HEK293 (cell line): ENCODE data around the gene FTSJ1.

Experiments
- CTCF ChIA-PET: fragments of 350-600 bp; formaldehyde crosslinking; extraction: SDS; loops from one replicate; lab custom pipeline; 2021; ENCODE audit warnings: antibody characterized with exemption; lab: Yijun Ruan, JAX
- POLR2A ChIA-PET: fragments of 300-600 bp; formaldehyde crosslinking; extraction: SDS; loops from one replicate; lab custom pipeline; 2020; ENCODE audit warnings: antibody characterized with exemption, inconsistent platforms; lab: Yijun Ruan, JAX
- H3K27ac ChIP-seq: fragments of 200-500 bp; sonication (Bioruptor generic); 2 replicates; pipeline ENCODE4 v1.5.1; 2014; ENCODE audit warnings: low read depth, low read length, control low read depth, inconsistent platforms; ENCODE audit errors: extremely low read depth
- H3K36me3 ChIP-seq, 2 experiments: fragments of 200-500 bp in 1 of 2; sonication (Bioruptor generic) in 1 of 2; 1 replicate in 1 of 2; 2 replicates in 1 of 2; pipeline ENCODE4 v1.5.1; 2014 to 2017; ENCODE audit warnings: inconsistent platforms in 2 of 2, low read length in 2 of 2; ENCODE audit not compliant: control insufficient read depth in 2 of 2, insufficient read depth in 1 of 2
- H3K4me1 ChIP-seq: fragments of 200-500 bp; sonication (Bioruptor generic); 2 replicates; pipeline ENCODE4 v1.5.1; 2014; ENCODE audit warnings: mild to moderate bottlenecking, low read length, inconsistent platforms; ENCODE audit not compliant: control insufficient read depth, insufficient read depth
- H3K4me3 ChIP-seq: 2 replicates; pipeline ENCODE4 v1.5.1; 2011; ENCODE audit warnings: low read depth, mild to moderate bottlenecking, control low read depth, low read length, moderate library complexity
- H3K9me3 ChIP-seq: fragments of 200-500 bp; sonication (Bioruptor generic); 2 replicates; pipeline ENCODE4 v1.5.1; 2014; ENCODE audit warnings: low read depth, low read length, inconsistent platforms; ENCODE audit not compliant: control insufficient read depth, insufficient read depth
- GLI4 ChIP-seq: fragments of 450-650 bp; formaldehyde crosslinking; IDR thresholded peaks from 2 replicates; pipeline ENCODE4 v1.5.1; 2016; ENCODE audit warnings: missing biosample characterization, missing genetic modification characterization
- KLF9 ChIP-seq: fragments of 450-650 bp; formaldehyde crosslinking; IDR thresholded peaks from 2 replicates; pipeline ENCODE4 v1.5.1; 2016; ENCODE audit warnings: missing biosample characterization, missing genetic modification characterization, low read depth
- YY1 ChIP-seq: fragments of 450-650 bp; formaldehyde crosslinking; IDR thresholded peaks from 2 replicates; pipeline ENCODE4 v1.5.1; 2018; ENCODE audit warnings: missing biosample characterization, missing genetic modification characterization
- ZFP41 ChIP-seq: fragments of 450-650 bp; formaldehyde crosslinking; IDR thresholded peaks from 2 replicates; pipeline ENCODE4 v1.5.1; 2016; ENCODE audit warnings: missing biosample characterization, missing genetic modification characterization, borderline replicate concordance
- ZIC2 ChIP-seq: fragments of 450-650 bp; formaldehyde crosslinking; IDR thresholded peaks from 2 replicates; pipeline ENCODE4 v1.5.1; 2016; ENCODE audit warnings: missing biosample characterization, missing genetic modification characterization
- ZNF211 ChIP-seq: fragments of 450-650 bp; formaldehyde crosslinking; IDR thresholded peaks from 2 replicates; pipeline ENCODE4 v1.5.1; 2016; ENCODE audit warnings: low read depth, missing biosample characterization, missing genetic modification characterization
- ZNF335 ChIP-seq: fragments of 450-650 bp; formaldehyde crosslinking; conservative IDR thresholded peaks from 2 replicates; pipeline ENCODE4 v1.5.1; 2016; ENCODE audit warnings: missing biosample characterization, missing genetic modification characterization
- ZNF366 ChIP-seq: fragments of 450-650 bp; formaldehyde crosslinking; conservative IDR thresholded peaks from 2 replicates; pipeline ENCODE4 v1.5.1; 2016; ENCODE audit warnings: missing biosample characterization, missing genetic modification characterization
- ZNF596 ChIP-seq: fragments of 450-650 bp; IDR thresholded peaks from 2 replicates; pipeline ENCODE4 v1.5.0; 2018; ENCODE audit warnings: missing biosample characterization, mild to moderate bottlenecking, missing genetic modification characterization, moderate library complexity
- ZNF610 ChIP-seq: fragments of 450-650 bp; formaldehyde crosslinking; IDR thresholded peaks from 2 replicates; pipeline ENCODE4 v1.5.1; 2016; ENCODE audit warnings: missing biosample characterization, missing genetic modification characterization, borderline replicate concordance
- ZNF677 ChIP-seq: fragments of 450-650 bp; IDR thresholded peaks from 2 replicates; pipeline ENCODE4 v1.5.0; 2018; ENCODE audit warnings: missing biosample characterization, mild to moderate bottlenecking, missing genetic modification characterization, moderate library complexity
- ZNF792 ChIP-seq: fragments of 450-650 bp; formaldehyde crosslinking; IDR thresholded peaks from 2 replicates; pipeline ENCODE4 v1.5.1; 2016; ENCODE audit warnings: missing biosample characterization, missing genetic modification characterization
- ZXDB ChIP-seq: fragments of 450-650 bp; formaldehyde crosslinking; IDR thresholded peaks from 2 replicates; pipeline ENCODE4 v1.5.1; 2016; ENCODE audit warnings: missing biosample characterization, missing genetic modification characterization
- TF ChIP-seq, protein P1 (sequence below): fragments of 450-650 bp; formaldehyde crosslinking; IDR thresholded peaks from 2 replicates; pipeline ENCODE4 v1.5.1; 2016; ENCODE audit warnings: missing biosample characterization, missing genetic modification characterization, borderline replicate concordance
- TF ChIP-seq, protein P2 (sequence below): fragments of 450-650 bp; formaldehyde crosslinking; IDR thresholded peaks from 2 replicates; pipeline ENCODE4; 2016; ENCODE audit warnings: missing biosample characterization, missing genetic modification characterization
- TF ChIP-seq, protein P3 (sequence below): fragments of 450-650 bp; formaldehyde crosslinking; IDR thresholded peaks from 2 replicates; pipeline ENCODE4 v1.5.1; 2017; ENCODE audit warnings: missing biosample characterization, missing genetic modification characterization
- TF ChIP-seq, protein P4 (sequence below): fragments of 450-650 bp; formaldehyde crosslinking; IDR thresholded peaks from 2 replicates; pipeline ENCODE4 v1.5.1; 2016; ENCODE audit warnings: missing biosample characterization, missing genetic modification characterization

Gene FTSJ1

DNA sequence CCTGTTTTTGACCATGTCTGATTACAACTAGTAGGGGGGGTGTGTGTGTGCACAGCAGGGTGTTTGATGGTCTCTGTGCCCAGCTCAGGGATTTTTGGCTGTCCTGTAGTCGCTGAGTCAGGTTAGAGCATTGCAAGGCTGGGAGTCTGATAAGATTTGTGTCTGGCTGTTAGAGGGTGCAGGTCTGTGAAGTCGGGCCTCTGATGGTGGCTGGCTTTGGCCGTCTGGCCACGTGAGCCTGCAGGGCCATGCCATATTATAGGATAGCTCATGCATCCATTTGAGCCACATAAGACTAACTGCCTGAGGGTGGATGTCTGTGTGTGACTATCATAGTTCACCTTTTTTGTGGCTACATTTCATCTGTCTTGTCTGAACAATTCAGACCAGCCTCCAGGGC, 37.7 kb downstream of the FTSJ1 start:
- H3K9me3 ChIP-seq: no peaks in the 10 kb centered on the region
- ChIA-PET POLR2A (interaction anchor here (0.8 kb wide), 1 partner anchor 61 kb away, joined by 3 read pairs; no protein-coding TSS in a partner anchor), CTCF (interaction anchor here (0.8 kb wide), 1 partner anchor 11 kb away, joined by 4 read pairs; no protein-coding TSS in a partner anchor)
- no peak overlapping the region for H3K27ac ChIP-seq
- H3K36me3 ChIP-seq: peaks cover 0 to 34% of the 10 kb centered on the region in 2 experiments; a peak in 2 of 3 replicates
- H3K4me3 ChIP-seq: no peak overlapping the region
- TF ChIP-seq, protein P1, sequence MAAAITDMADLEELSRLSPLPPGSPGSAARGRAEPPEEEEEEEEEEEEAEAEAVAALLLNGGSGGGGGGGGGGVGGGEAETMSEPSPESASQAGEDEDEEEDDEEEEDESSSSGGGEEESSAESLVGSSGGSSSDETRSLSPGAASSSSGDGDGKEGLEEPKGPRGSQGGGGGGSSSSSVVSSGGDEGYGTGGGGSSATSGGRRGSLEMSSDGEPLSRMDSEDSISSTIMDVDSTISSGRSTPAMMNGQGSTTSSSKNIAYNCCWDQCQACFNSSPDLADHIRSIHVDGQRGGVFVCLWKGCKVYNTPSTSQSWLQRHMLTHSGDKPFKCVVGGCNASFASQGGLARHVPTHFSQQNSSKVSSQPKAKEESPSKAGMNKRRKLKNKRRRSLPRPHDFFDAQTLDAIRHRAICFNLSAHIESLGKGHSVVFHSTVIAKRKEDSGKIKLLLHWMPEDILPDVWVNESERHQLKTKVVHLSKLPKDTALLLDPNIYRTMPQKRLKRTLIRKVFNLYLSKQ: no peak
- TF ChIP-seq, protein P2, sequence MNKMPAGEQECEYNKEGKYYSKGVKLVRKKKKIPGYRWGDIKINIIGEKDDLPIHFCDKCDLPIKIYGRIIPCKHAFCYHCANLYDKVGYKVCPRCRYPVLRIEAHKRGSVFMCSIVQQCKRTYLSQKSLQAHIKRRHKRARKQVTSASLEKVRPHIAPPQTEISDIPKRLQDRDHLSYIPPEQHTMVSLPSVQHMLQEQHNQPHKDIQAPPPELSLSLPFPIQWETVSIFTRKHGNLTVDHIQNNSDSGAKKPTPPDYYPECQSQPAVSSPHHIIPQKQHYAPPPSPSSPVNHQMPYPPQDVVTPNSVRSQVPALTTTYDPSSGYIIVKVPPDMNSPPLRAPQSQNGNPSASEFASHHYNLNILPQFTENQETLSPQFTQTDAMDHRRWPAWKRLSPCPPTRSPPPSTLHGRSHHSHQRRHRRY (tag by site-specific recombination): no peak
- TF ChIP-seq ZNF335 (tag by site-specific recombination) (no peak), ZXDB (no peak), ZNF211 (tag by site-specific recombination) (no peak), ZNF366 (tag by site-specific recombination) (no peak), ZNF677 (tag by site-specific recombination) (no peak), ZFP41 (tag by site-specific recombination) (no peak), ZNF792 (no peak)
- TF ChIP-seq, protein P3, sequence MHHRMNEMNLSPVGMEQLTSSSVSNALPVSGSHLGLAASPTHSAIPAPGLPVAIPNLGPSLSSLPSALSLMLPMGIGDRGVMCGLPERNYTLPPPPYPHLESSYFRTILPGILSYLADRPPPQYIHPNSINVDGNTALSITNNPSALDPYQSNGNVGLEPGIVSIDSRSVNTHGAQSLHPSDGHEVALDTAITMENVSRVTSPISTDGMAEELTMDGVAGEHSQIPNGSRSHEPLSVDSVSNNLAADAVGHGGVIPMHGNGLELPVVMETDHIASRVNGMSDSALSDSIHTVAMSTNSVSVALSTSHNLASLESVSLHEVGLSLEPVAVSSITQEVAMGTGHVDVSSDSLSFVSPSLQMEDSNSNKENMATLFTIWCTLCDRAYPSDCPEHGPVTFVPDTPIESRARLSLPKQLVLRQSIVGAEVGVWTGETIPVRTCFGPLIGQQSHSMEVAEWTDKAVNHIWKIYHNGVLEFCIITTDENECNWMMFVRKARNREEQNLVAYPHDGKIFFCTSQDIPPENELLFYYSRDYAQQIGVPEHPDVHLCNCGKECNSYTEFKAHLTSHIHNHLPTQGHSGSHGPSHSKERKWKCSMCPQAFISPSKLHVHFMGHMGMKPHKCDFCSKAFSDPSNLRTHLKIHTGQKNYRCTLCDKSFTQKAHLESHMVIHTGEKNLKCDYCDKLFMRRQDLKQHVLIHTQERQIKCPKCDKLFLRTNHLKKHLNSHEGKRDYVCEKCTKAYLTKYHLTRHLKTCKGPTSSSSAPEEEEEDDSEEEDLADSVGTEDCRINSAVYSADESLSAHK (tag by site-specific recombination): no peak
- H3K4me1 ChIP-seq: no peaks in the 10 kb centered on the region

DNA sequence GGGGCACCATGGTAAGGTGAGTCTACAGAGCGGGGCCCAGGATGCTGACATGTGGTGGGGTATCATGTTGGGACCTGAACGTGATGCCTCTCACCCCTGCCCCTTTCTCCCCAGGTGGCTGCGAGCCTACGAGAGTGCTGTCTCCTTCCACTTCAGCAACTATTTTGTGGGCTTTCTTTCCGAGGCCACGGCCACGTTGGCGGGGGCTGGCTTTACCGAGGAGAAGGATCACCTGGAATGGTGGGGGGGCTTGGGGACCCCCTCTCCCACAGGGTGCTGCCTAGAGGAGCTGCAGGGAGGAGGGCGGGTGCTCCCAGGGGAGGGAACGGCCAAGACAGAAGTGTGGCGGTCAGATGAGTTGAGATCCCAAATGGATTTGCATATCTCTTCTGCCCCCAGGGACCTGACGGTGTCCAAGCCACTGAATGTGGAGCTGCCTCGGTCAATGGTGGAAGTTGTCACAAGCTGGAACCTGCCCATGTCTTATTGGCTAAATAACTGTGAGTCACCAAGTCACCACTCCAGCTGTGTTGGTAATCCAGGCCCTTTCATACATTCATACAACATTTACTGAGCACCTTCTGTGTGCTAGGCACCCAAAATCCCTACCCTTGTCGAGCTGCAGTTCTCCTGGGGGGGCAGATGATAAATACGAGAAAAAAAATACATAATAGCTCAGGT, 38.3 kb downstream of the FTSJ1 start:
- TF ChIP-seq ZNF610 (tag by site-specific recombination) (no peak), GLI4 (no peak), YY1 (tag by site-specific recombination) (no peak), ZNF596 (no peak), ZIC2 (tag by site-specific recombination) (no peak), KLF9 (tag by site-specific recombination) (no peak)
- TF ChIP-seq, protein P4, sequence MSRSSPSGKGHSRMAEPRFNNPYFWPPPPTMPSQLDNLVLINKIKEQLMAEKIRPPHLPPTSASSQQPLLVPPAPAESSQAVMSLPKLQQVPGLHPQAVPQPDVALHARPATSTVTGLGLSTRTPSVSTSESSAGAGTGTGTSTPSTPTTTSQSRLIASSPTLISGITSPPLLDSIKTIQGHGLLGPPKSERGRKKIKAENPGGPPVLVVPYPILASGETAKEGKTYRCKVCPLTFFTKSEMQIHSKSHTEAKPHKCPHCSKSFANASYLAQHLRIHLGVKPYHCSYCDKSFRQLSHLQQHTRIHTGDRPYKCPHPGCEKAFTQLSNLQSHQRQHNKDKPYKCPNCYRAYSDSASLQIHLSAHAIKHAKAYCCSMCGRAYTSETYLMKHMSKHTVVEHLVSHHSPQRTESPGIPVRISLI (tag by site-specific recombination): no peak
- TF ChIP-seq, all 188 proteins: peak for 0
- Histone ChIP-seq H3K4me1 (no peaks in the 10 kb centered on the region), H3K9me3 (no peaks in the 10 kb centered on the region), H3K27ac (no peak overlapping the region), H3K4me3 (no peak overlapping the region), H3K36me3 (peaks cover 0 to 34% of the 10 kb centered on the region in 2 experiments; a peak in 2 of 3 replicates)
- ChIA-PET CTCF (no interaction called here), POLR2A (interaction anchor here (0.7 kb wide), 1 partner anchor 149 kb away, joined by 4 read pairs; no protein-coding TSS in a partner anchor)
